Uterus (tissue), 2 donors: Measurements from ENCODE around the gene TSPAN11.

Experiments used
- POLR2A ChIP-seq, 2 donors: fragments of 450-650 bp; IDR thresholded peaks; one replicate each; pipeline ENCODE4 v1.6.1; 2016; ENCODE audit warnings: antibody characterized with exemption in 2 of 2, mild to moderate bottlenecking in 1 of 2, moderate library complexity in 1 of 2
- TF ChIP-seq, protein P1 (sequence below), 4 experiments: fragments of 200-600 bp in 2 of 4; fragments of 450-650 bp in 2 of 4; sonication (generic) in 2 of 4; IDR thresholded peaks; one replicate each; pipeline ENCODE4 v1.5.1; 2016 to 2019; ENCODE audit warnings: antibody characterized with exemption in 4 of 4, mild to moderate bottlenecking in 2 of 4, moderate library complexity in 1 of 4

DNA sequence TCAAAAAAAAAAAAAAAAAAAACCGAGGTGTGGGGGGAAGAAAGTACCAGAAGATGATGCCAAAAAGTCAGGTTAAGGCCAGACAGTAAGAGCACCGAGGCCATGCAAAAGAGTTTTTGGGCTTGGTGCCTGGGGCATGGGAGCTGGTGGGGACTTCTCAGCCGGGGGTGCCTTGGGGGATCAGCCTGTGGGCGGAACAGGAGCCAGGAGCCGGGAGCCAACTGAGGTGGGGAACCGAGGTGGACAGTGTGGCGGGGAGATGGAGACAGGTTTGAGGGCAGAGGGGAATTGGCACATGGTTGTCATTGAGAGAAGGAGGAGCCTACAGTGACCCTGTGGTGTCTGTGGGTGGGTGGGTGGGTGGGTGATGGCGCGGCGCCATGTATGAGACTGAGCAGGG lies 33.2 kb downstream of the TSPAN11 start:
- no peak for TF ChIP-seq POLR2A (IDR thresholded peaks at IDR 0.05)
- TF ChIP-seq, protein P1, sequence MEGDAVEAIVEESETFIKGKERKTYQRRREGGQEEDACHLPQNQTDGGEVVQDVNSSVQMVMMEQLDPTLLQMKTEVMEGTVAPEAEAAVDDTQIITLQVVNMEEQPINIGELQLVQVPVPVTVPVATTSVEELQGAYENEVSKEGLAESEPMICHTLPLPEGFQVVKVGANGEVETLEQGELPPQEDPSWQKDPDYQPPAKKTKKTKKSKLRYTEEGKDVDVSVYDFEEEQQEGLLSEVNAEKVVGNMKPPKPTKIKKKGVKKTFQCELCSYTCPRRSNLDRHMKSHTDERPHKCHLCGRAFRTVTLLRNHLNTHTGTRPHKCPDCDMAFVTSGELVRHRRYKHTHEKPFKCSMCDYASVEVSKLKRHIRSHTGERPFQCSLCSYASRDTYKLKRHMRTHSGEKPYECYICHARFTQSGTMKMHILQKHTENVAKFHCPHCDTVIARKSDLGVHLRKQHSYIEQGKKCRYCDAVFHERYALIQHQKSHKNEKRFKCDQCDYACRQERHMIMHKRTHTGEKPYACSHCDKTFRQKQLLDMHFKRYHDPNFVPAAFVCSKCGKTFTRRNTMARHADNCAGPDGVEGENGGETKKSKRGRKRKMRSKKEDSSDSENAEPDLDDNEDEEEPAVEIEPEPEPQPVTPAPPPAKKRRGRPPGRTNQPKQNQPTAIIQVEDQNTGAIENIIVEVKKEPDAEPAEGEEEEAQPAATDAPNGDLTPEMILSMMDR (IDR thresholded peaks at IDR 0.05) = no peak
